ENCODE results near the gene MCM5.
A peak's percentile ranks its signal among the peaks of the same experiment; 100 is the strongest.

MCM5 gene

GRCh38 chr22:35373781-35374180 is 26.2 kb upstream of the MCM5 start:
- Histone ChIP-seq H4K20me1 (ENCODE audit: insufficient read depth, low read length) (no peaks in the 10 kb centered on the region), H3K9ac (ENCODE audit: low read length) (no peak overlapping the region), H3K27me3 (ENCODE audit: insufficient read depth, low read length) (no peaks in the 10 kb centered on the region), H2AFZ (ENCODE audit: low read length) (no peak overlapping the region), H3K9me2 (ENCODE audit: low read depth, low read length) (no peaks in the 10 kb centered on the region), H3K9me3 (ENCODE audit: low read length) (no peaks in the 10 kb centered on the region), H3K4me3 (ENCODE audit: low read depth, low read length, poor library complexity, severe bottlenecking) (no peak overlapping the region), H3K4me2 (ENCODE audit: low read length) (no peak overlapping the region), H3K36me3 (ENCODE audit: insufficient read depth, low read length) (no peaks in the 10 kb centered on the region), H3K27ac (ENCODE audit: low read depth, low read length, poor library complexity, severe bottlenecking) (no peak overlapping the region), H3K4me1 (ENCODE audit: insufficient read depth, low read length, severe bottlenecking) (peaks cover 44% of the 10 kb centered on the region), H3K79me2 (ENCODE audit: insufficient read depth, low read length) (no peaks in the 10 kb centered on the region), H3F3A (ENCODE audit: insufficient read depth, low read length) (no peaks in the 10 kb centered on the region; the same call in 1 of the 2 replicates)
- TF ChIP-seq EZH2 (IDR thresholded peaks at IDR 0.05; ENCODE audit: borderline replicate concordance, low read length) (no peak), CTCF (IDR thresholded peaks at IDR 0.05; ENCODE audit: low read length) (no peak)

DNA sequence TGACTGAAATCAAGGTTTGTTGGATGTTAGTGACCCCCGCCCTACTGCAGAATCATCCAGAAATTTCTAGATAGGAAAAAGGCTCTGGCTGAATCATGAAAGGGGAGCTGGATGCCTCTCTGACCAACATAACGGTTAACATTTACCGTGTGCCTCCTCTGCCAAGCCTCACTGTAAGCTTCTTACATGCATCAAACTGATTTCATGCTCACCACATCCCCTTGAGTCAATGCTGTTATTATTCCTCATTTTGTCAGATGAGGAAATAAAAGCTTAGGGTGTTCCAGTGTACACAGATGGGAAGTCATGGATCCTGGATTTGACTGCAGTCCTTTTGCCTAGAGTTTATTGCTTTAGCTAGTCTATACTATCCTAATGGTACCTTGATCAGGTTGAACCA is 24.9 kb upstream of the MCM5 start:
- Histone ChIP-seq H3K9ac (ENCODE audit: low read length) (no peak overlapping the region), H3K4me1 (ENCODE audit: insufficient read depth, low read length, severe bottlenecking) (peaks cover 32% of the 10 kb centered on the region), H3K9me3 (ENCODE audit: low read length) (no peaks in the 10 kb centered on the region), H3K27ac (ENCODE audit: low read depth, low read length, poor library complexity, severe bottlenecking) (peak overlapping the region; percentile 43), H4K20me1 (ENCODE audit: insufficient read depth, low read length) (no peaks in the 10 kb centered on the region), H3F3A (ENCODE audit: insufficient read depth, low read length) (no peaks in the 10 kb centered on the region; the same call in 1 of the 2 replicates), H3K27me3 (ENCODE audit: insufficient read depth, low read length) (no peaks in the 10 kb centered on the region), H3K36me3 (ENCODE audit: insufficient read depth, low read length) (no peaks in the 10 kb centered on the region), H3K9me2 (ENCODE audit: low read depth, low read length) (no peaks in the 10 kb centered on the region), H3K4me2 (ENCODE audit: low read length) (no peak overlapping the region), H3K4me3 (ENCODE audit: low read depth, low read length, poor library complexity, severe bottlenecking) (no peak overlapping the region), H2AFZ (ENCODE audit: low read length) (no peak overlapping the region), H3K79me2 (ENCODE audit: insufficient read depth, low read length) (no peaks in the 10 kb centered on the region)
- no peak for TF ChIP-seq CTCF (IDR thresholded peaks at IDR 0.05; ENCODE audit: low read length)
- TF ChIP-seq EZH2 (IDR thresholded peaks at IDR 0.05; ENCODE audit: borderline replicate concordance, low read length) = no peak

DNA sequence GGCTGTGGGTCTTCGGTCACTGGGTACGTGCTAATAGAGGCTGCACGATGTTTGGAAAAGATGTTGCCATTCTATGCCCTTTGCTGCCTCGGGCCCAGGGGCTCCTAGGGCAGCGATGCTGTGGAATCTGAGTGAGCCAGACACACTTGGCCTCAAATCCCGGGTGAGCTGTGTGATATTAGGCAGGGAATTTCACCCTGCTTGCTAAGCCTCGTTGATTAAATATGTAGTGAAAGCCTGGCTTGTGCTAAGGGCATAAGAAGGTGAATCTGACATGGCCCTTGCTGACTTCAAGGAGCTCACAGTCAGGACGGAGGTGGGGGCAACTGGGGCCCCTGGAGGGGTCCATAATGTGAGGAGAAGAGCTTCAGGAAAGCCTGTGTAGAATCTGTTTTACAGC is 24.4 kb upstream of the MCM5 start:
- no peaks in the 10 kb centered on the region for H3K9me3 ChIP-seq (ENCODE audit: low read length)
- H2AFZ ChIP-seq (ENCODE audit: low read length) = no peak overlapping the region
- H3K4me1 ChIP-seq (ENCODE audit: insufficient read depth, low read length, severe bottlenecking) = peaks cover 32% of the 10 kb centered on the region
- H3K4me3 ChIP-seq (ENCODE audit: low read depth, low read length, poor library complexity, severe bottlenecking) = no peak overlapping the region
- H3K27ac ChIP-seq (ENCODE audit: low read depth, low read length, poor library complexity, severe bottlenecking) = peak overlapping the region; percentile 43
- no peaks in the 10 kb centered on the region for H3F3A ChIP-seq (ENCODE audit: insufficient read depth, low read length)
- no peak overlapping the region for H3K9ac ChIP-seq (ENCODE audit: low read length)
- H3K79me2 ChIP-seq (ENCODE audit: insufficient read depth, low read length) = no peaks in the 10 kb centered on the region
- no peaks in the 10 kb centered on the region for H3K36me3 ChIP-seq (ENCODE audit: insufficient read depth, low read length)
- TF ChIP-seq EZH2 (IDR thresholded peaks at IDR 0.05; ENCODE audit: borderline replicate concordance, low read length) = no peak
- no peak for TF ChIP-seq CTCF (IDR thresholded peaks at IDR 0.05; ENCODE audit: low read length)
- no peaks in the 10 kb centered on the region for H4K20me1 ChIP-seq (ENCODE audit: insufficient read depth, low read length)
- H3K27me3 ChIP-seq (ENCODE audit: insufficient read depth, low read length) = no peaks in the 10 kb centered on the region
- no peak overlapping the region for H3K4me2 ChIP-seq (ENCODE audit: low read length)
- no peaks in the 10 kb centered on the region for H3K9me2 ChIP-seq (ENCODE audit: low read depth, low read length)
